ENCODE results near the gene ZNF718.

DNA sequence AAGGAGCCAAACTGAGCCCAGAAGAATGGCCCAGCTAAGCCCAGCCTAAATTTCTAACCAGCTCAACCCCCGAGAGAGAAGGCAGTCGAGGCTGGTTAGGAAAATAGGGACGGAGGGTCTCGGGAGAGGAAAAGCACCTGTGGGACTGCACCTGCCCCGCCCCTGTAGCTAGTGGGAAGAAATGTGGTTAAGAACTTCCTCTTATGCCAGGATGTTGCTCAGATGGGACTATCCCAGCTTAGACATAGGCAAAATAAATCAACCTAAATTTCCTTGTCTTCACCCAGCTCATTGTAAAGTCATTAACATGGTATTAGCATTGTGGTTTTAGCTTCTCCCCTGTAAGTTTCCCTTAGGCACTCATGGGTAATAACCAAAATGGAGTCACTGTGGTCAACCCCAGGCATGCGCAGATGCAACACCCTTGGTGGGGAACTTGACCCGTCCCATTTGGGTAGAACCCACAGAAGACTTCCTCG, 86.8 kb downstream of the ZNF718 start:
- TF ChIP-seq, protein P1, sequence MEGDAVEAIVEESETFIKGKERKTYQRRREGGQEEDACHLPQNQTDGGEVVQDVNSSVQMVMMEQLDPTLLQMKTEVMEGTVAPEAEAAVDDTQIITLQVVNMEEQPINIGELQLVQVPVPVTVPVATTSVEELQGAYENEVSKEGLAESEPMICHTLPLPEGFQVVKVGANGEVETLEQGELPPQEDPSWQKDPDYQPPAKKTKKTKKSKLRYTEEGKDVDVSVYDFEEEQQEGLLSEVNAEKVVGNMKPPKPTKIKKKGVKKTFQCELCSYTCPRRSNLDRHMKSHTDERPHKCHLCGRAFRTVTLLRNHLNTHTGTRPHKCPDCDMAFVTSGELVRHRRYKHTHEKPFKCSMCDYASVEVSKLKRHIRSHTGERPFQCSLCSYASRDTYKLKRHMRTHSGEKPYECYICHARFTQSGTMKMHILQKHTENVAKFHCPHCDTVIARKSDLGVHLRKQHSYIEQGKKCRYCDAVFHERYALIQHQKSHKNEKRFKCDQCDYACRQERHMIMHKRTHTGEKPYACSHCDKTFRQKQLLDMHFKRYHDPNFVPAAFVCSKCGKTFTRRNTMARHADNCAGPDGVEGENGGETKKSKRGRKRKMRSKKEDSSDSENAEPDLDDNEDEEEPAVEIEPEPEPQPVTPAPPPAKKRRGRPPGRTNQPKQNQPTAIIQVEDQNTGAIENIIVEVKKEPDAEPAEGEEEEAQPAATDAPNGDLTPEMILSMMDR (IDR thresholded peaks at IDR 0.05; ENCODE audit: low read depth, low read length), result no peak
- TF ChIP-seq POLR2A (IDR thresholded peaks at IDR 0.05; ENCODE audit: extremely low read depth, insufficient read length), result no peak
- TF ChIP-seq, protein P2, sequence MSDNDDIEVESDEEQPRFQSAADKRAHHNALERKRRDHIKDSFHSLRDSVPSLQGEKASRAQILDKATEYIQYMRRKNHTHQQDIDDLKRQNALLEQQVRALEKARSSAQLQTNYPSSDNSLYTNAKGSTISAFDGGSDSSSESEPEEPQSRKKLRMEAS (IDR thresholded peaks at IDR 0.05; ENCODE audit: low read depth, low read length), result no peak

Data from NB4 (cell line).